Vagina (tissue), 2 donors: ENCODE data around the gene NEK6.

ENCODE experiments used
- POLR2A ChIP-seq, 2 donors: fragments of 450-650 bp; IDR thresholded peaks; one replicate each; pipeline ENCODE4 v1.6.1; 2017; ENCODE audit warnings: antibody characterized with exemption in 2 of 2, mild to moderate bottlenecking in 2 of 2, moderate library complexity in 2 of 2
- POLR2AphosphoS5 ChIP-seq, 2 donors: sonication (generic); formaldehyde crosslinking; IDR thresholded peaks; one replicate each; pipeline ENCODE4 v1.9.0; 2017; ENCODE audit warnings: antibody characterized with exemption in 2 of 2, mild to moderate bottlenecking in 2 of 2, low read depth in 1 of 2; ENCODE audit not compliant: insufficient read depth in 1 of 2
- TF ChIP-seq, protein P1 (sequence below), 3 experiments: fragments of 450-650 bp in 2 of 3; fragments of 200-600 bp in 1 of 3; sonication (generic) in 1 of 3; IDR thresholded peaks; one replicate each; pipeline ENCODE4 v1.5.1; 2017 to 2019; ENCODE audit warnings: antibody characterized with exemption in 3 of 3, mild to moderate bottlenecking in 2 of 3, moderate library complexity in 2 of 3

DNA sequence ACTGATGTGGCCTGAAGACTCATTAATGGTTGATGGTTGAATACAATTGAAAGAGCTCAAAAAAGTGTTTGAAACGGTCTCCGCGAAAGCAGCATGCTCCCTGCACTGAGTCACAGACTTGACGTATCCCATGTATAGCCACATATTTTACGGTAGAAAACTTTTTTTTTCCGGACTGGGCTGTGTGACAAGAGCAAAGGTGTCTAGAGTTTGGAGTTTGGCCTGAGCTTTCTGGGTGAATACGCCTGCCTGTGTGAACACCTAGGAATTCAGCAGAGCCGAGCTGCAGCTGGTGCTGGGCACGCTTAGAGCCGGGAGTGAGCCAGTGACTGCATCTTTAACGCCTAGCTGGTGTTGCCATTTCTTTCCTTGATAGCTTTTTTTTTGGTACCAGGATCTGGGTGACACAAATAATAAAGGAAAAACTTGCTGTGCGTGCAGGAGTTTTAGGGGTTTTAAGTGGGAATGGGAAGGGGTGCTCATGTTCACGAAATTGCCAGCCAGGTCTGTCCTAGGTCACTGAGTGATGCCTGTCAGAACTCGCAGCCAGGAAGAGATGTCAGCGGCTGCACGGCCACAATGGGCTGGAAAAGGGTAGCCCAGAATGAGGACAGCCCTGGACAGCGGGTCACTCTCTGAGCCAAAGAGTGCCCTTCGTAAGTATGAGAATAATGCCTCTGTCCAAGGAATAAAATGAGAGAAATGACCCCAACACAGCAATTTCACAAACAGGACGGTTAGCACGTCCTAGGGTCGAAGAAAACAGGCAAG is 105.8 kb downstream of the NEK6 start:
- TF ChIP-seq, protein P1, sequence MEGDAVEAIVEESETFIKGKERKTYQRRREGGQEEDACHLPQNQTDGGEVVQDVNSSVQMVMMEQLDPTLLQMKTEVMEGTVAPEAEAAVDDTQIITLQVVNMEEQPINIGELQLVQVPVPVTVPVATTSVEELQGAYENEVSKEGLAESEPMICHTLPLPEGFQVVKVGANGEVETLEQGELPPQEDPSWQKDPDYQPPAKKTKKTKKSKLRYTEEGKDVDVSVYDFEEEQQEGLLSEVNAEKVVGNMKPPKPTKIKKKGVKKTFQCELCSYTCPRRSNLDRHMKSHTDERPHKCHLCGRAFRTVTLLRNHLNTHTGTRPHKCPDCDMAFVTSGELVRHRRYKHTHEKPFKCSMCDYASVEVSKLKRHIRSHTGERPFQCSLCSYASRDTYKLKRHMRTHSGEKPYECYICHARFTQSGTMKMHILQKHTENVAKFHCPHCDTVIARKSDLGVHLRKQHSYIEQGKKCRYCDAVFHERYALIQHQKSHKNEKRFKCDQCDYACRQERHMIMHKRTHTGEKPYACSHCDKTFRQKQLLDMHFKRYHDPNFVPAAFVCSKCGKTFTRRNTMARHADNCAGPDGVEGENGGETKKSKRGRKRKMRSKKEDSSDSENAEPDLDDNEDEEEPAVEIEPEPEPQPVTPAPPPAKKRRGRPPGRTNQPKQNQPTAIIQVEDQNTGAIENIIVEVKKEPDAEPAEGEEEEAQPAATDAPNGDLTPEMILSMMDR (IDR thresholded peaks at IDR 0.05) = no peak
- no peak for TF ChIP-seq POLR2A (IDR thresholded peaks at IDR 0.05)
- no peak for TF ChIP-seq POLR2AphosphoS5 (IDR thresholded peaks at IDR 0.05; ENCODE audit: insufficient read depth in 1 of 2, low read depth in 1 of 2)
